SK-N-SH treated with all-trans-retinoic acid at 6 μM for 48 hours (cell line): Measurements from ENCODE around the gene EBF4.

ENCODE experiments used
- ARNTL ChIP-seq: fragments of 450-650 bp; formaldehyde crosslinking; IDR thresholded peaks from 2 replicates; pipeline ENCODE4 v1.5.0; 2020; ENCODE audit warnings: low read depth, mild to moderate bottlenecking, moderate library complexity, borderline replicate concordance
- BACH2 ChIP-seq: fragments of 250-450 bp; sonication (Bioruptor Pico); IDR thresholded peaks from 2 replicates; pipeline ENCODE4 v1.9.0; 2021; ENCODE audit warnings: mild to moderate bottlenecking, borderline replicate concordance
- CSDC2 ChIP-seq: fragments of 250-450 bp; sonication (Bioruptor Pico); IDR thresholded peaks from 2 replicates; pipeline ENCODE4 v1.5.0; 2020; ENCODE audit warnings: mild to moderate bottlenecking, moderate library complexity
- GLIS3 ChIP-seq: fragments of 250-450 bp; sonication (Bioruptor Pico); IDR thresholded peaks from 2 replicates; pipeline ENCODE4 v1.5.0; 2020; ENCODE audit warnings: mild to moderate bottlenecking, moderate library complexity
- OSR1 ChIP-seq: fragments of 250-450 bp; sonication (Bioruptor Pico); IDR thresholded peaks from 2 replicates; pipeline ENCODE4 v1.8.0; 2022; ENCODE audit warnings: moderate library complexity, mild to moderate bottlenecking, inconsistent platforms
- PATZ1 ChIP-seq: fragments of 250-450 bp; sonication (Bioruptor Pico); IDR thresholded peaks from 2 replicates; pipeline ENCODE4 v1.8.0; 2020; ENCODE audit warnings: mild to moderate bottlenecking, moderate library complexity, borderline replicate concordance
- RARB ChIP-seq: fragments of 250-450 bp; sonication (Bioruptor Pico); IDR thresholded peaks from 2 replicates; pipeline ENCODE4 v1.8.0; 2021; ENCODE audit warnings: mild to moderate bottlenecking, moderate library complexity
- SNAI2 ChIP-seq: fragments of 250-450 bp; sonication (Bioruptor Pico); IDR thresholded peaks from 2 replicates; pipeline ENCODE4 v1.5.0; 2020; ENCODE audit warnings: mild to moderate bottlenecking, moderate library complexity
- TCF4 ChIP-seq: fragments of 250-450 bp; sonication (Bioruptor Pico); IDR thresholded peaks from 2 replicates; pipeline ENCODE4 v1.8.0; 2021; ENCODE audit warnings: mild to moderate bottlenecking, moderate library complexity, borderline replicate concordance
- ZFP3 ChIP-seq: fragments of 250-450 bp; sonication (Bioruptor Pico); IDR thresholded peaks from 2 replicates; pipeline ENCODE4 v1.5.0; 2020; ENCODE audit warnings: mild to moderate bottlenecking, moderate library complexity
- ZNF8 ChIP-seq: fragments of 450-650 bp; formaldehyde crosslinking; IDR thresholded peaks from 2 replicates; pipeline ENCODE4 v1.5.0; 2020; ENCODE audit warnings: mild to moderate bottlenecking, moderate library complexity

GRCh38 chr20:2695206-2695983 lies 2.8 kb downstream of the EBF4 start:
- TF ChIP-seq ZNF8 (CRISPR knock-in tag), result no peak
- no peak for TF ChIP-seq ARNTL (CRISPR knock-in tag)
- TF ChIP-seq SNAI2 (CRISPR knock-in tag), result no peak
- no peak for TF ChIP-seq GLIS3 (CRISPR knock-in tag)
- no peak for TF ChIP-seq ZFP3 (CRISPR knock-in tag)
- no peak for TF ChIP-seq TCF4 (CRISPR knock-in tag)
- no peak for TF ChIP-seq PATZ1 (CRISPR knock-in tag)
- TF ChIP-seq RARB (CRISPR knock-in tag), result no peak
- no peak for TF ChIP-seq CSDC2
- no peak for TF ChIP-seq BACH2 (CRISPR knock-in tag)
- no peak for TF ChIP-seq OSR1 (CRISPR knock-in tag)
